ENCODE measurements around the gene TMEM91. TPM values are rescaled to one million over a fixed set of nuclear protein-coding genes. Genes with fewer than 3 reads are reported as not detected.
A peak's percentile ranks its signal among the peaks of the same experiment; 100 is the strongest.

TMEM91 gene
- total and polyA plus RNA-seq, 7 donors: 0.88 to 3.1 (median 2.0) TPM

GRCh38 chr19:41409288-41409687, 33.0 kb downstream of the TMEM91 start:
- H3K36me3 ChIP-seq (ENCODE audit: insufficient read depth in 1 of 2, low read depth in 1 of 2): peaks cover 0 to 31% of the 10 kb centered on the region in 2 donors
- DNase-seq: no peak
- peaks cover 53% of the 10 kb centered on the region for H3K4me1 ChIP-seq
- no peaks in the 10 kb centered on the region for H3K9me3 ChIP-seq
- H3K27ac ChIP-seq: peak overlapping the region; percentile 67
- 51 to 67% (median 58%) methylated on average over 4 of the region's 4 CpGs for WGBS, 3 donors
- peak; percentile 55 to 76 (median 72) for ATAC-seq
- intact Hi-C loops (cut with DNase I): no loop called here
- no peaks in the 10 kb centered on the region for H3K27me3 ChIP-seq (ENCODE audit: insufficient read depth in 3 of 3, low read length in 2 of 3)
- H3K4me3 ChIP-seq: no peak overlapping the region
- TF ChIP-seq CTCF (IDR thresholded peaks at IDR 0.05): no peak

GRCh38 chr19:41410336-41411054, 34.2 kb downstream of the TMEM91 start:
- 86 to 87% (median 87%) methylated on average over 23 of the region's 23 CpGs for WGBS, 3 donors
- TF ChIP-seq CTCF (IDR thresholded peaks at IDR 0.05): no peak
- DNase-seq (no peak), ATAC-seq (no peak)
- intact Hi-C loops (cut with DNase I): no loop called here
- Histone ChIP-seq H3K9me3 (no peaks in the 10 kb centered on the region), H3K27ac (peak overlapping the region; percentile 78), H3K4me1 (peaks cover 60% of the 10 kb centered on the region), H3K36me3 (ENCODE audit: insufficient read depth in 1 of 2, low read depth in 1 of 2) (peaks cover 0 to 35% of the 10 kb centered on the region in 2 donors), H3K4me3 (no peak overlapping the region), H3K27me3 (ENCODE audit: insufficient read depth in 3 of 3, low read length in 2 of 3) (no peaks in the 10 kb centered on the region)

- WGBS, 3 donors: 35 to 47% (median 47%) methylated on average over 9 of the region's 9 CpGs
- peaks cover 0 to 32% of the 10 kb centered on the region in 2 donors for H3K36me3 ChIP-seq (ENCODE audit: insufficient read depth in 1 of 2, low read depth in 1 of 2)
- DNase-seq (no peak), ATAC-seq (peak; percentile 1 to 8 (median 2))
- H3K4me3 ChIP-seq: no peak overlapping the region
- intact Hi-C loops (cut with DNase I): no loop called here
- H3K27me3 ChIP-seq (ENCODE audit: insufficient read depth in 3 of 3, low read length in 2 of 3): no peaks in the 10 kb centered on the region
- peaks cover 60% of the 10 kb centered on the region for H3K4me1 ChIP-seq
- no peaks in the 10 kb centered on the region for H3K9me3 ChIP-seq
- peak overlapping the region; percentile 78 for H3K27ac ChIP-seq
- TF ChIP-seq CTCF (IDR thresholded peaks at IDR 0.05): no peak
These were observed 35.0 kb downstream of the TMEM91 start for GRCh38 chr19:41411100-41411967.

- Histone ChIP-seq H3K36me3 (ENCODE audit: insufficient read depth in 1 of 2, low read depth in 1 of 2) (peaks cover 0 to 37% of the 10 kb centered on the region in 2 donors), H3K27ac (peak overlapping the region; percentile 78)
These were observed 35.6 kb downstream of the TMEM91 start for GRCh38 chr19:41411968-41412265.

More at GRCh38 chr19:41411968-41412265, 35.6 kb downstream of the TMEM91 start:
- peaks cover 60% of the 10 kb centered on the region for H3K4me1 ChIP-seq
- intact Hi-C loops (cut with DNase I): no loop called here
- no peak for TF ChIP-seq CTCF (IDR thresholded peaks at IDR 0.05)
- DNase-seq (peak; percentile 62 to 88), ATAC-seq (peak; percentile 67 to 80 (median 73))
- H3K9me3 ChIP-seq: no peaks in the 10 kb centered on the region
- H3K27me3 ChIP-seq (ENCODE audit: insufficient read depth in 3 of 3, low read length in 2 of 3): no peaks in the 10 kb centered on the region
- 17 to 41% (median 32%) methylated on average over 11 of the region's 11 CpGs for WGBS, 3 donors
- no peak overlapping the region for H3K4me3 ChIP-seq
